ENCODE measurements around the gene TMCO4. TPM values are rescaled to one million over a fixed set of nuclear protein-coding genes. Genes with fewer than 3 reads are reported as not detected.
A peak's percentile ranks its signal among the peaks of the same experiment; 100 is the strongest.

TMCO4 gene
- total RNA-seq, 6 experiments from 2014 or later, result 6.4 to 13.5 (median 9.8) TPM

GRCh38 chr1:19650416-19651140 lies 149.1 kb downstream of the TMCO4 start:
- TF ChIP-seq POLR2A (IDR thresholded peaks at IDR 0.05), result no peak
- Histone ChIP-seq H3K27me3 (no peaks in the 10 kb centered on the region), H3K9me3 (no peaks in the 10 kb centered on the region), H3K27ac (peak overlapping the region in 1 of 3 donors; percentile 54), H3K36me3 (no peaks in the 10 kb centered on the region), H3K4me3 (no peak overlapping the region), H3K4me1 (peaks cover 0 to 3% (median 0%) of the 10 kb centered on the region in 4 donors)
- intact Hi-C loops (cut with DNase I), result loop anchor here (5.0 to 10.0 kb wide), 3 partner anchors 263 to 306 kb away; no protein-coding TSS in a partner anchor
- no peak for DNase-seq
- no peak for ATAC-seq
- WGBS (ENCODE audit: insufficient coverage, low coverage, low lambda C conversion rate, missing lambda C conversion rate), result 32% methylated on average over 9 of the region's 12 CpGs

- Histone ChIP-seq H3K4me1 (peaks cover 0 to 9% (median 0%) of the 10 kb centered on the region in 4 donors), H3K9me3 (no peaks in the 10 kb centered on the region), H3K27ac (no peak overlapping the region), H3K4me3 (no peak overlapping the region), H3K27me3 (no peaks in the 10 kb centered on the region), H3K36me3 (no peaks in the 10 kb centered on the region)
- WGBS (ENCODE audit: insufficient coverage, low coverage, low lambda C conversion rate, missing lambda C conversion rate), result 20% methylated on average over 1 of the region's 11 CpGs
- TF ChIP-seq POLR2A (IDR thresholded peaks at IDR 0.05), result no peak
- TF ChIP-seq, protein P1, sequence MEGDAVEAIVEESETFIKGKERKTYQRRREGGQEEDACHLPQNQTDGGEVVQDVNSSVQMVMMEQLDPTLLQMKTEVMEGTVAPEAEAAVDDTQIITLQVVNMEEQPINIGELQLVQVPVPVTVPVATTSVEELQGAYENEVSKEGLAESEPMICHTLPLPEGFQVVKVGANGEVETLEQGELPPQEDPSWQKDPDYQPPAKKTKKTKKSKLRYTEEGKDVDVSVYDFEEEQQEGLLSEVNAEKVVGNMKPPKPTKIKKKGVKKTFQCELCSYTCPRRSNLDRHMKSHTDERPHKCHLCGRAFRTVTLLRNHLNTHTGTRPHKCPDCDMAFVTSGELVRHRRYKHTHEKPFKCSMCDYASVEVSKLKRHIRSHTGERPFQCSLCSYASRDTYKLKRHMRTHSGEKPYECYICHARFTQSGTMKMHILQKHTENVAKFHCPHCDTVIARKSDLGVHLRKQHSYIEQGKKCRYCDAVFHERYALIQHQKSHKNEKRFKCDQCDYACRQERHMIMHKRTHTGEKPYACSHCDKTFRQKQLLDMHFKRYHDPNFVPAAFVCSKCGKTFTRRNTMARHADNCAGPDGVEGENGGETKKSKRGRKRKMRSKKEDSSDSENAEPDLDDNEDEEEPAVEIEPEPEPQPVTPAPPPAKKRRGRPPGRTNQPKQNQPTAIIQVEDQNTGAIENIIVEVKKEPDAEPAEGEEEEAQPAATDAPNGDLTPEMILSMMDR (IDR thresholded peaks at IDR 0.05), result peak in 1 of 4 donors; percentile 6
- DNase-seq (no peak), ATAC-seq (no peak)
- intact Hi-C loops (cut with DNase I), result loop anchor here in 1 of 2 donors (10.0 kb wide), 1 partner anchor 164 kb away; the partner anchor contains the start of gene CAPZB
These were observed 151.0 kb downstream of the TMCO4 start for GRCh38 chr1:19648689-19649088.

DNA sequence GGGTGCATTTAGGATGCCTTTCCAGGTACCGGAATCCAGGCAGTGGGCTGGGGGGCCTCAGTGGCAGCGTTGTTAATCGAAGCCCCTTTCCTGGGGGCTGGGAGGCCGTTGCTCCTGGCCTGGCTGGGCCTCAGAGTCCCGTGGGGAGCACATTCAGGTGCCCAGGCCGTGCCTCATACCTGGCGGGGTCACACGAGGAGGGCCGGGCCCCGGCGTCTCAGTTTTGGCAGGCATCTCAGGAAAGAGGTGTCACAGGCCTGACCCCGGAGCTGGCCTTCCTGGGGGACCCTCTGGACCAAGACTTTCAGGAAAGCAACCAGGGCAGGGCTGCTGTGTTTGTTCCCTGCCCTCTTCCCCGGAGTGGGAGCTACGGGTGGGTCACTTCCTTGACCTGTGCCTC lies 151.5 kb downstream of the TMCO4 start:
- TF ChIP-seq, protein P1 (IDR thresholded peaks at IDR 0.05), result no peak
- TF ChIP-seq POLR2A (IDR thresholded peaks at IDR 0.05), result no peak
- ATAC-seq, result no peak
- WGBS (ENCODE audit: insufficient coverage, low coverage, low lambda C conversion rate, missing lambda C conversion rate), result 30% methylated on average over 2 of the region's 14 CpGs
- Histone ChIP-seq H3K27me3 (no peaks in the 10 kb centered on the region), H3K4me3 (no peak overlapping the region), H3K9me3 (no peaks in the 10 kb centered on the region), H3K36me3 (no peaks in the 10 kb centered on the region), H3K4me1 (peaks cover 0 to 7% (median 0%) of the 10 kb centered on the region in 4 donors), H3K27ac (no peak overlapping the region)
- intact Hi-C loops (cut with DNase I), result loop anchor here in 1 of 2 donors (10.0 kb wide), 1 partner anchor 163 kb away; the partner anchor contains the start of gene CAPZB
- DNase-seq, result no peak

DNA sequence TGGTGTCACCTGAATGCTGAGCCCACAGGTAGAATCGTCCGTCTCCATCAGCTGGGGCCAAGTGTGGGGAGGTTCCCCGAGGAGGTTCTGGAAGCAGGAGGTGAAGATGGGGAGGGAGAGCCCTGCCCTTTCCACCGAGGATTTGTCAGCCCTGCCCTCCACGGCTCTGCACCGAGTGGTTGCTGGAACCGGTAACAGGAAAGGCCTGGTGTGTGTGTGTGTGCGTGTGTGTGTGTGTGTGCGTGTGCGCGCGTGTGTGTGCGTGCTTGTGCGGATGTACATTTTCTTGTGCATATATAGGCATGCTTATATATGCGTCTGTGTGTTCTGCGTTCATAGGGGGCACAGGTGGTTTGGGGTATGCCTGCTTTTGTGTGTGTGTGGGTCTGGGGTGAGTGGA lies 152.1 kb downstream of the TMCO4 start:
- Histone ChIP-seq H3K4me1 (peaks cover 0 to 7% (median 0%) of the 10 kb centered on the region in 4 donors), H3K27me3 (no peaks in the 10 kb centered on the region), H3K4me3 (no peak overlapping the region), H3K36me3 (no peaks in the 10 kb centered on the region), H3K9me3 (no peaks in the 10 kb centered on the region), H3K27ac (no peak overlapping the region)
- TF ChIP-seq, protein P1 (IDR thresholded peaks at IDR 0.05), result no peak
- no peak for TF ChIP-seq POLR2A (IDR thresholded peaks at IDR 0.05)
- DNase-seq (no peak), ATAC-seq (no peak)
- intact Hi-C loops (cut with DNase I), result loop anchor here in 1 of 2 donors (10.0 kb wide), 1 partner anchor 163 kb away; the partner anchor contains the start of gene CAPZB
- 67% methylated on average over 8 of the region's 16 CpGs for WGBS (ENCODE audit: insufficient coverage, low coverage, low lambda C conversion rate, missing lambda C conversion rate)

Measured in right lobe of liver (tissue), 6 donors.